Astrocyte (in vitro differentiated cells and primary cell): ENCODE measurements around the gene MSH5. TPM values are rescaled to one million over a fixed set of nuclear protein-coding genes. Genes with fewer than 3 reads are reported as not detected.

Experiments used
- DNase-seq: peaks from one replicate; pipeline ENCODE4 v3.0.0-alpha.2; 2010; ENCODE audit warnings: low read depth
- FAIRE-seq: peaks from 2 replicates; lab custom pipeline; 2011; peaks lifted over from hg19 to GRCh38; lab: Jason Lieb, UNC
- H2AFZ ChIP-seq: 2 replicates; pipeline ENCODE4 v1.6.0; 2012; ENCODE audit warnings: low read depth, low read length, inconsistent platforms
- H3K27ac ChIP-seq: 2 replicates; pipeline ENCODE4 v1.5.1; 2011; ENCODE audit warnings: low read depth, low read length, inconsistent platforms
- H3K27me3 ChIP-seq: 2 replicates; pipeline ENCODE4 v1.6.0; 2011; ENCODE audit warnings: low read length, inconsistent platforms; ENCODE audit not compliant: insufficient read depth
- H3K36me3 ChIP-seq: 2 replicates; pipeline ENCODE4 v1.5.1; 2011; ENCODE audit warnings: low read length, inconsistent platforms; ENCODE audit not compliant: insufficient read depth
- H3K4me1 ChIP-seq: 2 replicates; pipeline ENCODE4 v1.5.1; 2011; ENCODE audit warnings: low read length, inconsistent platforms; ENCODE audit not compliant: insufficient read depth
- H3K4me2 ChIP-seq: 2 replicates; pipeline ENCODE4 v1.6.0; 2012; ENCODE audit warnings: low read length, inconsistent platforms
- H3K4me3 ChIP-seq: 2 replicates; pipeline ENCODE4 v1.5.1; 2011; ENCODE audit warnings: low read depth, mild to moderate bottlenecking, low read length, inconsistent platforms; ENCODE audit not compliant: insufficient read depth
- H3K79me2 ChIP-seq: 2 replicates; pipeline ENCODE4 v1.6.0; 2012; ENCODE audit warnings: mild to moderate bottlenecking, low read length, inconsistent platforms; ENCODE audit not compliant: insufficient read depth
- H3K9ac ChIP-seq: 2 replicates; pipeline ENCODE4 v1.6.0; 2012; ENCODE audit warnings: mild to moderate bottlenecking, low read length, inconsistent platforms
- H3K9me3 ChIP-seq: 2 replicates; pipeline ENCODE4 v1.5.1; 2012; ENCODE audit warnings: low read depth, mild to moderate bottlenecking, low read length, inconsistent platforms; ENCODE audit not compliant: insufficient read depth
- H4K20me1 ChIP-seq: 2 replicates; pipeline ENCODE4 v1.6.0; 2012; ENCODE audit warnings: low read length, inconsistent platforms; ENCODE audit not compliant: insufficient read depth
- H3K27ac Mint-ChIP-seq: one replicate; pipeline ENCODE4 v1.8.0; 2021; ENCODE audit warnings: mild to moderate bottlenecking, mixed read lengths; ENCODE audit not compliant: unreplicated experiment
- H3K27me3 Mint-ChIP-seq: one replicate; pipeline ENCODE4 v1.8.0; 2021; ENCODE audit warnings: low read depth, mixed read lengths; ENCODE audit not compliant: unreplicated experiment
- H3K36me3 Mint-ChIP-seq: one replicate; pipeline ENCODE4 v1.8.0; 2021; ENCODE audit warnings: low read depth, mixed read lengths; ENCODE audit not compliant: unreplicated experiment
- H3K4me1 Mint-ChIP-seq: one replicate; pipeline ENCODE4 v1.8.0; 2021; ENCODE audit warnings: low read depth, mixed read lengths; ENCODE audit not compliant: unreplicated experiment
- H3K4me3 Mint-ChIP-seq: one replicate; pipeline ENCODE4 v1.8.0; 2021; ENCODE audit warnings: mild to moderate bottlenecking, moderate library complexity, mixed read lengths; ENCODE audit not compliant: unreplicated experiment
- H3K9me3 Mint-ChIP-seq: one replicate; pipeline ENCODE4 v1.8.0; 2021; ENCODE audit warnings: mild to moderate bottlenecking, mixed read lengths; ENCODE audit not compliant: unreplicated experiment
- CTCF ChIP-seq: IDR thresholded peaks from 2 replicates; pipeline ENCODE4 v1.5.1; 2011; ENCODE audit warnings: low read depth, mild to moderate bottlenecking, inconsistent platforms, low read length, moderate library complexity; ENCODE audit not compliant: insufficient read depth
- EZH2 ChIP-seq: IDR thresholded peaks from 2 replicates; pipeline ENCODE4 v1.6.1; 2012; ENCODE audit warnings: mild to moderate bottlenecking, low read length, inconsistent platforms; ENCODE audit not compliant: insufficient read depth
- total RNA-seq: library from RNA; stranded (reverse); gene quantifications from 2 replicates; pipeline ENCODE4 v1.2.1, GENCODE V29; 2021

Gene MSH5
- total RNA-seq, 1 donor from 2014 or later: 6.8 TPM

GRCh38 chr6:31723245-31723979 lies 16.4 kb upstream of the MSH5 start, which contains the start of gene MPIG6B:
MPIG6B (plus strand) TSS chr6:31723373; CDS start chr6:31723384, 11 bp downstream.
- no peak within 1 kb of the TSS for H3K9ac ChIP-seq
- H3K4me2 ChIP-seq: no peak within 1 kb of the TSS
- H3K27ac ChIP-seq: no peak within 1 kb of the TSS
- H3K4me3 ChIP-seq: no peak within 1 kb of the TSS
- Mint-ChIP-seq H3K4me3 (no peak within 1 kb of the TSS), H3K27me3 (peaks cover 19% of the 10 kb centered on the region), H3K9me3 (peaks cover 7% of the 10 kb centered on the region), H3K36me3 (peaks cover 21% of the 10 kb centered on the region), H3K4me1 (peaks cover 4% of the 10 kb centered on the region), H3K27ac (no peak within 1 kb of the TSS)
- no peak within 1 kb of the TSS for H2AFZ ChIP-seq
- no peak for DNase-seq
- peaks cover under 1% of the 10 kb centered on the region for H3K79me2 ChIP-seq
- TF ChIP-seq CTCF (no peak), EZH2 (no peak)
- H3K4me1 ChIP-seq: peaks cover 1% of the 10 kb centered on the region
- H4K20me1 ChIP-seq: peaks cover 12% of the 10 kb centered on the region
- no peak for FAIRE-seq
- no peaks in the 10 kb centered on the region for H3K9me3 ChIP-seq
- peaks cover 7% of the 10 kb centered on the region for H3K36me3 ChIP-seq
- no peaks in the 10 kb centered on the region for H3K27me3 ChIP-seq

GRCh38 chr6:31723980-31724691 lies 15.7 kb upstream of the MSH5 start:
- H3K27ac Mint-ChIP-seq: no peak overlapping the region
- peaks cover 8% of the 10 kb centered on the region for H3K79me2 ChIP-seq
- peaks cover 16% of the 10 kb centered on the region for H3K27me3 Mint-ChIP-seq
- H3K9me3 Mint-ChIP-seq: peaks cover 5% of the 10 kb centered on the region
- peaks cover 19% of the 10 kb centered on the region for H4K20me1 ChIP-seq
- no peaks in the 10 kb centered on the region for H3K9me3 ChIP-seq
- H3K27me3 ChIP-seq: no peaks in the 10 kb centered on the region
- no peak overlapping the region for H2AFZ ChIP-seq
- FAIRE-seq (no peak), DNase-seq (no peak)
- peaks cover 7% of the 10 kb centered on the region for H3K4me1 ChIP-seq
- no peak overlapping the region for H3K4me3 ChIP-seq
- peaks cover 21% of the 10 kb centered on the region for H3K36me3 Mint-ChIP-seq
- H3K4me2 ChIP-seq: no peak overlapping the region
- peaks cover 7% of the 10 kb centered on the region for H3K36me3 ChIP-seq
- TF ChIP-seq EZH2: no peak
- no peak overlapping the region for H3K27ac ChIP-seq
- H3K4me1 Mint-ChIP-seq: peaks cover 4% of the 10 kb centered on the region
- no peak overlapping the region for H3K4me3 Mint-ChIP-seq
- H3K9ac ChIP-seq: no peak overlapping the region

GRCh38 chr6:31725502-31726350 lies 14.1 kb upstream of the MSH5 start:
- H4K20me1 ChIP-seq: peaks cover 26% of the 10 kb centered on the region
- H3K27ac Mint-ChIP-seq: no peak overlapping the region
- FAIRE-seq: no peak

More at GRCh38 chr6:31725502-31726350, 14.1 kb upstream of the MSH5 start:
- H3K4me2 ChIP-seq: no peak overlapping the region
- Mint-ChIP-seq H3K4me1 (peaks cover 5% of the 10 kb centered on the region), H3K9me3 (peaks cover 3% of the 10 kb centered on the region), H3K36me3 (peaks cover 23% of the 10 kb centered on the region), H3K27me3 (peaks cover 8% of the 10 kb centered on the region), H3K4me3 (peak overlapping the region; percentile 2)
- TF ChIP-seq CTCF: no peak
- TF ChIP-seq EZH2: no peak
- H3K4me1 ChIP-seq: peaks cover 13% of the 10 kb centered on the region
- peaks cover 12% of the 10 kb centered on the region for H3K79me2 ChIP-seq
- no peak overlapping the region for H3K4me3 ChIP-seq
- no peaks in the 10 kb centered on the region for H3K9me3 ChIP-seq
- H3K27ac ChIP-seq: no peak overlapping the region
- no peak overlapping the region for H2AFZ ChIP-seq
- H3K9ac ChIP-seq: no peak overlapping the region
- H3K36me3 ChIP-seq: peaks cover 7% of the 10 kb centered on the region
- no peaks in the 10 kb centered on the region for H3K27me3 ChIP-seq
- DNase-seq: no peak
